Psoas muscle (tissue), 8 donors: ENCODE data around the gene ZSWIM8. TPM values are rescaled to one million over a fixed set of nuclear protein-coding genes. Genes with fewer than 3 reads are reported as not detected.
"Not testable (repeated sequence)": the region's sequence is repeated elsewhere in the genome, so short reads cannot be mapped to it uniquely, and the experiment has no call there.

Source experiments
- ATAC-seq, 4 donors: fragments of 200-7000 bp; cut with Tn5 transposase; one replicate each; pipeline ENCODE4 v1.9.1; 2020; ENCODE audit warnings: moderate library complexity in 3 of 4, mild to moderate bottlenecking in 2 of 4
- DNase-seq, 2 donors: peaks; one replicate each; pipeline ENCODE4 v3.0.0-alpha.2; 2020
- H3K27ac ChIP-seq: fragments of 200-600 bp; one replicate; pipeline ENCODE4 v1.8.0; 2022
- H3K27me3 ChIP-seq, 3 donors: fragments of 200-600 bp in 1 of 3; one replicate each; pipeline versions ENCODE4 v1.6.1 to v1.8.0; 2013 to 2022; ENCODE audit warnings: low read length in 2 of 3, mild to moderate bottlenecking in 2 of 3, moderate library complexity in 1 of 3; ENCODE audit not compliant: insufficient read depth in 3 of 3
- H3K36me3 ChIP-seq, 2 donors: fragments of 200-600 bp in 1 of 2; one replicate each; pipeline versions ENCODE4 v1.6.1 to v1.8.0; 2013 to 2022; ENCODE audit warnings: low read depth in 1 of 2, mild to moderate bottlenecking in 1 of 2, moderate library complexity in 1 of 2; ENCODE audit not compliant: insufficient read depth in 1 of 2
- H3K4me1 ChIP-seq: fragments of 200-600 bp; one replicate; pipeline ENCODE4 v1.8.0; 2022
- H3K4me3 ChIP-seq: fragments of 200-600 bp; one replicate; pipeline ENCODE4 v1.8.0; 2022; ENCODE audit warnings: mild to moderate bottlenecking
- H3K9me3 ChIP-seq: fragments of 200-600 bp; one replicate; pipeline ENCODE4 v1.8.0; 2022
- CTCF ChIP-seq: fragments of 200-600 bp; IDR thresholded peaks from one replicate; pipeline ENCODE4 v1.8.0; 2022; ENCODE audit warnings: antibody characterized with exemption
- WGBS, 3 donors: extraction: QIAGEN DNeasy Blood & Tissue Kit; methylation state at CpG; one replicate each; pipeline versions ENCODE4 v1.1.6 to v1.1.7; 2013; 5-methylcytosine and 5-hydroxymethylcytosine counted together
- intact Hi-C, 2 donors: fragments of 100-400 bp; cut with DNase I; formaldehyde crosslinking; loops; one replicate each; pipeline versions ENCODE4 v1.11.0 to v1.14.2; 2022
- polyA plus RNA-seq, 3 donors: library from polyadenylated mRNA; stranded (reverse); fragments of 200-250 nt; gene quantifications; one replicate each; pipeline ENCODE4 v1.2.3, GENCODE V29; 2013
- total RNA-seq, 4 donors: library from RNA; stranded (reverse); fragmentation: NEBNext Ultra II Directional in 2 of 4; extraction: Animal tissue kit (Norgen Biotek cat#: 25700) in 2 of 4; gene quantifications; one replicate each; pipeline versions ENCODE4 v1.2.1 to v1.2.4, GENCODE V29; 2021 to 2023
- donor health status: healthy with polysubstance abuse.
- donor health status: DM: no; HTN: no; CAD: no; lungs with moderate emphysema.
- donor health status: Bipolar disorder and iron deficiency.
- donor health status: healthy.
- donor health status: DM: yes; HTN: yes; CAD: no.
- donor health status: DM: no; HTN: no; CAD: no.
- donor health status: DM: no; HTN: no; CAD: no.
- donor health status: DM: yes; HTN: yes; CAD: no.

ZSWIM8 gene
- total and polyA plus RNA-seq, 7 donors, result 40.5 to 68.3 (median 57.2) TPM

- H3K4me1 ChIP-seq, result peaks cover 48% of the 10 kb centered on the region
- 0 to 1% (median 0%) methylated on average over 57 of the region's 57 CpGs for WGBS, 3 donors
Measured at GRCh38 chr10:73781879-73782748, 3.3 kb upstream of the ZSWIM8 start, which contains the start of gene CHCHD1. TSS of gene CHCHD1 (plus strand) at chr10:73782048. CDS start at chr10:73782076, 28 bp downstream.

GRCh38 chr10:73782749-73783085 lies 2.7 kb upstream of the ZSWIM8 start:
- peak overlapping the region; percentile 92 for H3K27ac ChIP-seq
- DNase-seq (no peak), ATAC-seq (no peak)
- TF ChIP-seq CTCF, result no peak
- WGBS, 3 donors, result 43 to 52% (median 49%) methylated on average over 2 of the region's 2 CpGs
- peaks cover 6 to 34% of the 10 kb centered on the region in 2 donors for H3K36me3 ChIP-seq
- H3K4me3 ChIP-seq, result peak overlapping the region; percentile 85
- no peaks in the 10 kb centered on the region for H3K27me3 ChIP-seq
- peaks cover 54% of the 10 kb centered on the region for H3K4me1 ChIP-seq
- no peaks in the 10 kb centered on the region for H3K9me3 ChIP-seq
- intact Hi-C loops, result no loop called here

More at GRCh38 chr10:73781879-73782748, 3.3 kb upstream of the ZSWIM8 start, which contains the start of gene CHCHD1:
- DNase-seq, result peak; percentile 94 to 97
- H3K4me3 ChIP-seq, result peak within 1 kb of the TSS; percentile 85
- H3K27me3 ChIP-seq, result no peaks in the 10 kb centered on the region
- TF ChIP-seq CTCF, result no peak
- H3K36me3 ChIP-seq, result peaks cover 6 to 34% of the 10 kb centered on the region in 2 donors
- ATAC-seq, result peak; percentile 80 to 83 (median 82)
- intact Hi-C loops, result no loop called here
- H3K9me3 ChIP-seq, result no peaks in the 10 kb centered on the region
- H3K27ac ChIP-seq, result peak within 1 kb of the TSS; percentile 92

GRCh38 chr10:73785721-73786511 lies 510 bp downstream of the ZSWIM8 start:
- peaks cover 11 to 34% of the 10 kb centered on the region in 2 donors for H3K36me3 ChIP-seq
- DNase-seq (peak; percentile 42 to 73), ATAC-seq (peak; percentile 24 to 55 (median 49))
- TF ChIP-seq CTCF, result no peak
- H3K9me3 ChIP-seq, result no peaks in the 10 kb centered on the region
- WGBS, 3 donors, result 0 to 1% (median 1%) methylated on average over 43 to 54 of the region's 54 CpGs
- H3K4me3 ChIP-seq, result peak overlapping the region; percentile 72
- H3K27ac ChIP-seq, result peak overlapping the region; percentile 96
- H3K27me3 ChIP-seq, result no peaks in the 10 kb centered on the region
- H3K4me1 ChIP-seq, result peaks cover 54% of the 10 kb centered on the region
- intact Hi-C loops, result no loop called here

GRCh38 chr10:73786512-73786885 lies 1.1 kb downstream of the ZSWIM8 start:
- Histone ChIP-seq H3K27ac (peak overlapping the region; percentile 96), H3K27me3 (no peaks in the 10 kb centered on the region), H3K4me3 (peak overlapping the region; percentile 72), H3K4me1 (peaks cover 50% of the 10 kb centered on the region), H3K9me3 (no peaks in the 10 kb centered on the region), H3K36me3 (peaks cover 16 to 40% of the 10 kb centered on the region in 2 donors)
- WGBS, 3 donors, result 0 to 5% (median 0%) methylated on average over 2 of the region's 2 CpGs
- intact Hi-C loops, result no loop called here
- TF ChIP-seq CTCF, result no peak
- DNase-seq (no peak), ATAC-seq (no peak)

- 74 to 83% (median 78%) methylated on average over 21 of the region's 21 CpGs for WGBS, 3 donors
- peak overlapping the region; percentile 72 for H3K4me3 ChIP-seq
- DNase-seq, H3K9me3 ChIP-seq, H3K27me3 ChIP-seq, ATAC-seq, intact Hi-C loops: not testable (repeated sequence)
- H3K4me1 ChIP-seq, result peaks cover 50% of the 10 kb centered on the region
- H3K27ac ChIP-seq, result peak overlapping the region; percentile 96
- peaks cover 16 to 47% of the 10 kb centered on the region in 2 donors for H3K36me3 ChIP-seq
Measured at GRCh38 chr10:73787031-73787800, 1.8 kb downstream of the ZSWIM8 start.
